HepG2 (cell line): ENCODE measurements around the gene TACC3. TPM values are rescaled to one million over a fixed set of nuclear protein-coding genes. Genes with fewer than 3 reads are reported as not detected.

Experiments
- CCDC6 ChIP-seq: sonication (generic); formaldehyde crosslinking; IDR thresholded peaks from 2 replicates; pipeline ENCODE4 v1.8.1; 2022; ENCODE audit warnings: mild to moderate bottlenecking, missing genetic modification reagents, moderate library complexity
- CENPT ChIP-seq: sonication (generic); formaldehyde crosslinking; IDR thresholded peaks from 2 replicates; pipeline ENCODE4 v1.8.0; 2022; ENCODE audit warnings: low read depth, mild to moderate bottlenecking, moderate library complexity, missing genetic modification reagents
- HOXA5 ChIP-seq: sonication (generic); formaldehyde crosslinking; IDR thresholded peaks from 2 replicates; pipeline ENCODE4 v1.4.0; 2020; ENCODE audit warnings: missing genetic modification reagents
- MTA1 ChIP-seq: sonication (generic); formaldehyde crosslinking; IDR thresholded peaks from 2 replicates; pipeline ENCODE4 v1.4.0; 2020; ENCODE audit warnings: missing genetic modification reagents, mild to moderate bottlenecking, borderline replicate concordance
- MTF1 ChIP-seq: sonication (generic); formaldehyde crosslinking; IDR thresholded peaks from 2 replicates; pipeline ENCODE4 v1.5.0; 2020; ENCODE audit warnings: missing genetic modification reagents
- PHF8 ChIP-seq: sonication (generic); formaldehyde crosslinking; IDR thresholded peaks from 2 replicates; pipeline ENCODE4 v1.5.0; 2020; ENCODE audit warnings: missing genetic modification reagents
- SIX4 ChIP-seq: sonication (generic); formaldehyde crosslinking; IDR thresholded peaks from 2 replicates; pipeline ENCODE4 v1.4.0; 2020; ENCODE audit warnings: missing genetic modification reagents
- WIZ ChIP-seq: sonication (generic); formaldehyde crosslinking; IDR thresholded peaks from 2 replicates; pipeline ENCODE4 v1.5.1; 2020; ENCODE audit warnings: mild to moderate bottlenecking, missing genetic modification reagents
- ZFP36L2 ChIP-seq: sonication (generic); formaldehyde crosslinking; IDR thresholded peaks from 2 replicates; pipeline ENCODE4 v1.4.0; 2020; ENCODE audit warnings: missing genetic modification reagents
- ZNF143 ChIP-seq: sonication (generic); formaldehyde crosslinking; IDR thresholded peaks from 2 replicates; pipeline ENCODE4 v1.4.0; 2020; ENCODE audit warnings: missing genetic modification reagents
- ZNF224 ChIP-seq: sonication (generic); formaldehyde crosslinking; IDR thresholded peaks from 2 replicates; pipeline ENCODE4 v1.5.0; 2020; ENCODE audit warnings: mild to moderate bottlenecking, missing genetic modification reagents
- ZNF331 ChIP-seq: sonication (generic); formaldehyde crosslinking; IDR thresholded peaks from 2 replicates; pipeline ENCODE4 v1.4.0; 2020; ENCODE audit warnings: missing genetic modification reagents
- ZNF547 ChIP-seq: sonication (generic); formaldehyde crosslinking; IDR thresholded peaks from 2 replicates; pipeline ENCODE4 v1.5.1; 2020; ENCODE audit warnings: mild to moderate bottlenecking, missing genetic modification reagents
- ZNF850 ChIP-seq: sonication (generic); formaldehyde crosslinking; conservative IDR thresholded peaks from 2 replicates; pipeline ENCODE4 v1.9.0; 2021; ENCODE audit warnings: mild to moderate bottlenecking, missing genetic modification reagents
- polyA plus RNA-seq, 8 experiments: library from polyadenylated mRNA; depleted of rRNA in 3 of 8; stranded (reverse) in 7 of 8; unstranded in 1 of 8; fragments of >200 nt; fragmentation: Illumina TruSeq in 4 of 8; extraction: Trizol in 4 of 8; gene quantifications; 2 replicates each; pipeline versions ENCODE4 v1.2.1 to v1.2.3, GENCODE V29; 2011 to 2016; ENCODE audit warnings: low read depth in 4 of 8, missing spikeins in 1 of 8, mixed read lengths in 1 of 8; ENCODE audit not compliant: insufficient read depth in 1 of 8
- total RNA-seq, 5 experiments: library from RNA; depleted of rRNA; stranded (reverse); fragments of >200 nt; fragmentation: Illumina TruSeq; extraction: Trizol; gene quantifications; 2 replicates each; pipeline ENCODE4 v1.2.3, GENCODE V29; 2016; ENCODE audit warnings: low read depth in 1 of 5
- TF ChIP-seq, protein P1 (sequence below): sonication (generic); formaldehyde crosslinking; IDR thresholded peaks from 2 replicates; pipeline ENCODE4 v1.8.1; 2022; ENCODE audit warnings: low read depth, mild to moderate bottlenecking, missing genetic modification reagents
- TF ChIP-seq, protein P2 (sequence below): IDR thresholded peaks from 2 replicates; pipeline ENCODE4 v1.6.1; 2016
- TF ChIP-seq, protein P3 (sequence below): sonication (generic); formaldehyde crosslinking; IDR thresholded peaks from 2 replicates; pipeline ENCODE4 v1.5.0; 2020; ENCODE audit warnings: mild to moderate bottlenecking, missing genetic modification reagents
- TF ChIP-seq, protein P4 (sequence below): sonication (generic); formaldehyde crosslinking; IDR thresholded peaks from 2 replicates; pipeline ENCODE4 v1.8.0; 2022; ENCODE audit warnings: low read depth, missing genetic modification reagents
- TF ChIP-seq, protein P5 (sequence below): sonication (generic); formaldehyde crosslinking; IDR thresholded peaks from 2 replicates; pipeline ENCODE4 v1.5.0; 2020; ENCODE audit warnings: missing genetic modification reagents
- TF ChIP-seq, protein P6 (sequence below): sonication (generic); formaldehyde crosslinking; IDR thresholded peaks from 2 replicates; pipeline ENCODE4 v1.5.0; 2020; ENCODE audit warnings: missing genetic modification reagents, mild to moderate bottlenecking, borderline replicate concordance

TACC3 gene
- total and polyA plus RNA-seq, 2 of the 13 experiments (the other 11 are each of a cell fraction or from before 2014, with no cell fraction given), result 20.3 to 21.2 TPM

DNA sequence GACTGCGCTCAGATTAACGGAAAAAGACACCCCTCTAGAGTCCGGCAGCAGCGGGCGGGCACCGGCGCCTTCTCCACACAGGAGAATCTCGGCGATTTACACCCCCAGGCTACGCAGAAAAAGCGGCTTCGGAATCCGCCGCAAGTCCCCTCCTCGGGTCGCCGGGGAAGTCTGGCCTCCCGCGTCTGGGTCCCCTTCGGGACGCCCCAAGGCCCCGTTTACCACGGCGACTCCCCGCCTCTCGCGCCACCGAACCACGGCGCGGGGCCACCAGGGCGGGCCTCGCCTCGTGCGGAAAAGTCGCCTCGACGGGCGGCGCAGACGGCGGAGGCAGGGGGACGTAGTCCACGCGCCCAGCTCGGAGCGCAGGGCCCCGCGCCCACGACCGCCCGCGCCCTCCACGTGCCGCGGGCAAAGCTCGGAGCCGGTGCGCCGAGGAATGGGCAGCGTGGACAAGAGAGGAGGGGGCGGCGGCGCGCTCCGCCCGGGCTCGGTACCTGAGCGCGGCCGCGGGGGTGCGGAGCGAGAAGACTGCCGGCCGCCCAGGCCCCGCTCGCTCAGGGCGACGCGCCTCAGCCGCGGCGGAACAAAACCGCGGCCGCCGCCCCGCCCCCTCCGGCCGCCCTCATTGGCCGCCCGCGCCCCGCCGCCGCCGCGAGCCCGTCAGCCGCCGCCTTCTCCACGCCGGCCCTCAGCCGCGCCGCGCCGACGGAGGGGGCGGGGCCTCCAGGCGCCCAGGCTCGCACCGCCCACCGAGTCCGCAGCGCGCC lies 37.4 kb upstream of the TACC3 start, which contains the start of gene FAM53A (continued):
- TF ChIP-seq, protein P1, sequence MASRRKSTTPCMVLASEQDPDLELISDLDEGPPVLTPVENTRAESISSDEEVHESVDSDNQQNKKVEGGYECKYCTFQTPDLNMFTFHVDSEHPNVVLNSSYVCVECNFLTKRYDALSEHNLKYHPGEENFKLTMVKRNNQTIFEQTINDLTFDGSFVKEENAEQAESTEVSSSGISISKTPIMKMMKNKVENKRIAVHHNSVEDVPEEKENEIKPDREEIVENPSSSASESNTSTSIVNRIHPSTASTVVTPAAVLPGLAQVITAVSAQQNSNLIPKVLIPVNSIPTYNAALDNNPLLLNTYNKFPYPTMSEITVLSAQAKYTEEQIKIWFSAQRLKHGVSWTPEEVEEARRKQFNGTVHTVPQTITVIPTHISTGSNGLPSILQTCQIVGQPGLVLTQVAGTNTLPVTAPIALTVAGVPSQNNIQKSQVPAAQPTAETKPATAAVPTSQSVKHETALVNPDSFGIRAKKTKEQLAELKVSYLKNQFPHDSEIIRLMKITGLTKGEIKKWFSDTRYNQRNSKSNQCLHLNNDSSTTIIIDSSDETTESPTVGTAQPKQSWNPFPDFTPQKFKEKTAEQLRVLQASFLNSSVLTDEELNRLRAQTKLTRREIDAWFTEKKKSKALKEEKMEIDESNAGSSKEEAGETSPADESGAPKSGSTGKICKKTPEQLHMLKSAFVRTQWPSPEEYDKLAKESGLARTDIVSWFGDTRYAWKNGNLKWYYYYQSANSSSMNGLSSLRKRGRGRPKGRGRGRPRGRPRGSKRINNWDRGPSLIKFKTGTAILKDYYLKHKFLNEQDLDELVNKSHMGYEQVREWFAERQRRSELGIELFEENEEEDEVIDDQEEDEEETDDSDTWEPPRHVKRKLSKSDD (CRISPR knock-in tag), result peak; percentile 66
- TF ChIP-seq MTF1 (CRISPR knock-in tag), result no peak
- TF ChIP-seq SIX4, result no peak
- TF ChIP-seq, protein P2, sequence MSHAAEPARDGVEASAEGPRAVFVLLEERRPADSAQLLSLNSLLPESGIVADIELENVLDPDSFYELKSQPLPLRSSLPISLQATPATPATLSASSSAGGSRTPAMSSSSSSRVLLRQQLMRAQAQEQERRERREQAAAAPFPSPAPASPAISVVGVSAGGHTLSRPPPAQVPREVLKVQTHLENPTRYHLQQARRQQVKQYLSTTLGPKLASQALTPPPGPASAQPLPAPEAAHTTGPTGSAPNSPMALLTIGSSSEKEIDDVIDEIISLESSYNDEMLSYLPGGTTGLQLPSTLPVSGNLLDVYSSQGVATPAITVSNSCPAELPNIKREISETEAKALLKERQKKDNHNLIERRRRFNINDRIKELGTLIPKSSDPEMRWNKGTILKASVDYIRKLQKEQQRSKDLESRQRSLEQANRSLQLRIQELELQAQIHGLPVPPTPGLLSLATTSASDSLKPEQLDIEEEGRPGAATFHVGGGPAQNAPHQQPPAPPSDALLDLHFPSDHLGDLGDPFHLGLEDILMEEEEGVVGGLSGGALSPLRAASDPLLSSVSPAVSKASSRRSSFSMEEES (CRISPR knock-in tag), result no peak
- no peak for TF ChIP-seq ZNF224 (CRISPR knock-in tag)
- TF ChIP-seq, protein P3, sequence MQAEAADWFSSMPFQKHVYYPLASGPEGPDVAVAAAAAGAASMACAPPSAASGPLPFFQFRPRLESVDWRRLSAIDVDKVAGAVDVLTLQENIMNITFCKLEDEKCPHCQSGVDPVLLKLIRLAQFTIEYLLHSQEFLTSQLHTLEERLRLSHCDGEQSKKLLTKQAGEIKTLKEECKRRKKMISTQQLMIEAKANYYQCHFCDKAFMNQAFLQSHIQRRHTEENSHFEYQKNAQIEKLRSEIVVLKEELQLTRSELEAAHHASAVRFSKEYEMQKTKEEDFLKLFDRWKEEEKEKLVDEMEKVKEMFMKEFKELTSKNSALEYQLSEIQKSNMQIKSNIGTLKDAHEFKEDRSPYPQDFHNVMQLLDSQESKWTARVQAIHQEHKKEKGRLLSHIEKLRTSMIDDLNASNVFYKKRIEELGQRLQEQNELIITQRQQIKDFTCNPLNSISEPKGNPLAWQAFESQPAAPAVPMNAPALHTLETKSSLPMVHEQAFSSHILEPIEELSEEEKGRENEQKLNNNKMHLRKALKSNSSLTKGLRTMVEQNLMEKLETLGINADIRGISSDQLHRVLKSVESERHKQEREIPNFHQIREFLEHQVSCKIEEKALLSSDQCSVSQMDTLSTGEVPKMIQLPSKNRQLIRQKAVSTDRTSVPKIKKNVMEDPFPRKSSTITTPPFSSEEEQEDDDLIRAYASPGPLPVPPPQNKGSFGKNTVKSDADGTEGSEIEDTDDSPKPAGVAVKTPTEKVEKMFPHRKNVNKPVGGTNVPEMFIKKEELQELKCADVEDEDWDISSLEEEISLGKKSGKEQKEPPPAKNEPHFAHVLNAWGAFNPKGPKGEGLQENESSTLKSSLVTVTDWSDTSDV, result no peak
- no peak for TF ChIP-seq WIZ (CRISPR knock-in tag)
- TF ChIP-seq ZNF143 (CRISPR knock-in tag), result no peak
- TF ChIP-seq, protein P4, sequence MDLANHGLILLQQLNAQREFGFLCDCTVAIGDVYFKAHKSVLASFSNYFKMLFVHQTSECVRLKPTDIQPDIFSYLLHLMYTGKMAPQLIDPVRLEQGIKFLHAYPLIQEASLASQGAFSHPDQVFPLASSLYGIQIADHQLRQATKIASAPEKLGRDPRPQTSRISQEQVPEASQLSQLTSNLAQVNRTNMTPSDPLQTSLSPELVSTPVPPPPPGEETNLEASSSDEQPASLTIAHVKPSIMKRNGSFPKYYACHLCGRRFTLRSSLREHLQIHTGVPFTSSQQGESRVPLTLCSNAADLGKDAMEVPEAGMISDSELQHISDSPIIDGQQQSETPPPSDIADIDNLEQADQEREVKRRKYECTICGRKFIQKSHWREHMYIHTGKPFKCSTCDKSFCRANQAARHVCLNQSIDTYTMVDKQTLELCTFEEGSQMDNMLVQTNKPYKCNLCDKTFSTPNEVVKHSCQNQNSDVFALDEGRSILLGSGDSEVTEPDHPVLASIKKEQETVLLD, result no peak
- no peak for TF ChIP-seq HOXA5 (CRISPR knock-in tag)
- TF ChIP-seq, protein P5, sequence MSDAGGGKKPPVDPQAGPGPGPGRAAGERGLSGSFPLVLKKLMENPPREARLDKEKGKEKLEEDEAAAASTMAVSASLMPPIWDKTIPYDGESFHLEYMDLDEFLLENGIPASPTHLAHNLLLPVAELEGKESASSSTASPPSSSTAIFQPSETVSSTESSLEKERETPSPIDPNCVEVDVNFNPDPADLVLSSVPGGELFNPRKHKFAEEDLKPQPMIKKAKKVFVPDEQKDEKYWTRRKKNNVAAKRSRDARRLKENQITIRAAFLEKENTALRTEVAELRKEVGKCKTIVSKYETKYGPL (CRISPR knock-in tag), result no peak
- 0 out of 2 replicates have a peak, but pooled peaks have one; percentile 21 for TF ChIP-seq PHF8
- TF ChIP-seq MTA1, result peak; percentile 53; the same call in 1 of the 2 replicates
- TF ChIP-seq, protein P6, sequence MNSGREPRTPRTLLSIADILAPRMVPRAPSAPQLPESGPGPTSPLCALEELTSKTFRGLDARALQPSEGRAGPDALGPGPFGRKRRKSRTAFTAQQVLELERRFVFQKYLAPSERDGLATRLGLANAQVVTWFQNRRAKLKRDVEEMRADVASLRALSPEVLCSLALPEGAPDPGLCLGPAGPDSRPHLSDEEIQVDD (CRISPR knock-in tag), result peak; percentile 65; the same call in 1 of the 2 replicates
- no peak for TF ChIP-seq ZNF331 (CRISPR knock-in tag)
- no peak for TF ChIP-seq CENPT (CRISPR knock-in tag)
- no peak for TF ChIP-seq ZNF547 (CRISPR knock-in tag)
- TF ChIP-seq ZNF850 (CRISPR knock-in tag), result no peak
- TF ChIP-seq ZFP36L2 (CRISPR knock-in tag), result no peak
- TF ChIP-seq CCDC6, result 0 out of 2 replicates have a peak, but pooled peaks have one; percentile 51
